Renal pelvis (tissue), 4 donors: ENCODE results near the gene MLN. TPM values are rescaled to one million over a fixed set of nuclear protein-coding genes. Genes with fewer than 3 reads are reported as not detected.

Experiments used
- DNase-seq: peaks from one replicate; pipeline ENCODE4 v3.0.0-alpha.2; 2013
- polyA plus RNA-seq, 3 donors: library from polyadenylated mRNA; unstranded; fragments of 120-200 nt; gene quantifications; one replicate each; pipeline ENCODE4 v1.2.1, GENCODE V29; 2013; ENCODE audit not compliant: insufficient read length in 3 of 3

The MLN gene
- polyA plus RNA-seq, 3 donors: 1.4 to 1.9 (median 1.4) TPM

DNA sequence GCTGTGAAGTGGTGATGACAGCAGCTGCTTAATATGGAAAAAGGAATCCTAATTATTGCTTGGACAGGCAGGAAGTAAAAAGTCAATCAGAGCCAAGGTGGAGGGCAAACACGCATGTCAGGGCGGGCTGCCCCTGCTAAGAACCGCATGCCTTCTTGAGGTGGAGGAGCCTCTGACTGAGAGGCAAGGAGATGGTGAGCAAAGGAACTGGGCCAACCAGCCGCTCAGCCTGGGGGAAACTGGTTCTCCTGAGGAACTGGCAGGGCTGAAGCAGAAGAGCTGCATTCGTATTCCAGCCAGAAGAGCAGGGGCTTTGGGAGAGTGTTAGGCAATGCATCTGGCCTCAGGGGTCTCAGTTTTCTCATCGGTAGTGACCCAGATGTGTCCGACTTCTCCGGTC is 13.1 kb upstream of the MLN start:
- no peak for DNase-seq

DNA sequence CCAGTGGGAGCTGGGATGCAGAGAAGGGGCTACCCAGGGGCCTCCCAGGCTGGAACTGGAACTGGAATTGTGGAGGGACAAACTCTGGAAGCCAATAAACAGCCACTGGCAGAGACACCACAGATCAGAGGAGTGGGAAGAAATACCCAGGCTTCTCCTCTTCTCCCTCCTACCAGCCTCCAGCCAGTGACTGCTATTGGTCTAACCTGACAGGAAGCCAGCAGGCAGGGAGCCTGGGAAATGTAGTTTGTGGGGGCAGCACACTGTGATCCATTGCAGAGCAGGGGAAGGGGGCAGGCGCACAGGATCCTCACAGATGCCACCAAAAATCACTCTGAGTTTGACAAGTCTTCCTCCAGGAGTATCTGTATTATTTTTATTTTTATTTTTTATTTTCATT is 12.1 kb upstream of the MLN start:
- no peak for DNase-seq

DNA sequence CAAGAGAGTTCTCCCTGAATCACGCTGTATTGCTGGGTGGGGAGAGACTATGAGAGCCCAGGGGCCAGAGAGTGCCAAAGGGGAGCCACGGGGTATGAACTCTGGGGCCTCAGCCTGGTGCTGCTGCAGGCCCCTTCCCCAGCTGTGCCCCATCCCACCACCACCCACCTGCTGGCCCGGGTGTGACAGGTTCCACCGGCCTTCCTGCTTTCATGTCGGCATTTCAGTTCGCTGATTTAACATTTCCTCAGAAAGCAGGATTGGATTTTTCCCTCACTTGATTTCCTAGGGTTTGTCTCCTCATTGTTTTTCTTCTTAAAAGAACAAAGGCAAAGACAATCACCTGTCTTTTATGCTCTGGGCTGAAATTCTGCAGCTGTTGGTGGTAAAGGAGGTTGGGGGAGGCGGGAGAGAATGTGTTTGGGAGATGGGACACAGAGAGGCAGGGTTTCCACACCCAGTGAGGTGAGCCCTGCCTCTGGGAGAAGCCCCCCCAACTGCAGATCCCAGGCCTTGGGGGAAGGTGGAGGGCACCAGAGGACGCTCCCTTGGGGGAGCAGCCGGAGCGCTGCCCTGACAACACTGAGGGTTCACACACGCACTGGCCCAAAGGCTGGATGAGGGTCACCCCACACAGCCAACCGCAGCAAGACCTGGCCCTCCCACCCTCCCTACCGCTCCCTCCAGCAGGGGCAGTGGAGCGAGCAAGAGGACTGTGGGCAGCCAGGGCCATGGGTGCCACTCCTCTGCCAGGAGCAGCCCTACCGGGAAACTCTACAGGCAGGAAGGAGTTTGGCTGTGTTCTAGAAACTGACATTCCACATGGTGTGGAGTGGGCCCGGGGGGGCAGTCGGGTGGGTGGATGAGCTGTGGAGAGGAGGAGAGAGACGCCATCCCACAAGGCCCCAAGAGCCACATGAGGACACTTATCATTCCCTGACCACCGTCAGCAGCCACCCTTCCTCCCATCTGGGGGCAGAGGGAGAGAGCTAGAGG is 10.5 kb upstream of the MLN start:
- no peak for DNase-seq

DNA sequence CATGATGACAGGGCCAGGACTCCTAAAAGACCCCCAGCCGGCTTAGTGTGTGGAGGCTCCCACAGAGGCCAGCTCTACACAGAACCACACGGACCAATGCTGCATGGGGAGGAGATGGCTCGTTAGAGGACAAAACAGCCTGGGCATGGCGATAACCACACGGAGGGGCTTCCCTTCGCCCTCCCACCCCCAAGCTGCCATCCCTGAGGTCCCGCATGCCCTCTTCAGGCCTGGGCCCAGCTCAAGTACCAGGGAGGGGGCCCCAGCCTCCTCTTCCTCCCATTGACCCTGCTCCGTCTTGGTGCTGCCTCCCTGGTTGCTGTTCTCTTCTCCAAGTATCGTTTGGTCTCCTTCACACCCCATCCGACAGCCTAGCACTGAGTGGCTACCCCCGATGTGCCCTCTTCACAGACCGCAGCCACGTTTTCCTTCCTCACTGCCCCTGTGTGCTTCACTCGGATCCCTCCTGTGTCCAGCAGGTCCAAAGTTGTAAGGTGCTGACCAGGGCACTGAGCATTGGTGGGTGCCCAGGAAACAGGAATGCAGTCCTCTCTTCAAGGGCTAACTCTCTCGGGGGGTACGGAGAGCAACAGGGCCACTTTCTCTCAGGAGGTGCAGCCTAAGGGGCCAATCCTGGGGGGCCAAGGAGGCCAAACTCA is 9.6 kb upstream of the MLN start:
- no peak for DNase-seq

DNA sequence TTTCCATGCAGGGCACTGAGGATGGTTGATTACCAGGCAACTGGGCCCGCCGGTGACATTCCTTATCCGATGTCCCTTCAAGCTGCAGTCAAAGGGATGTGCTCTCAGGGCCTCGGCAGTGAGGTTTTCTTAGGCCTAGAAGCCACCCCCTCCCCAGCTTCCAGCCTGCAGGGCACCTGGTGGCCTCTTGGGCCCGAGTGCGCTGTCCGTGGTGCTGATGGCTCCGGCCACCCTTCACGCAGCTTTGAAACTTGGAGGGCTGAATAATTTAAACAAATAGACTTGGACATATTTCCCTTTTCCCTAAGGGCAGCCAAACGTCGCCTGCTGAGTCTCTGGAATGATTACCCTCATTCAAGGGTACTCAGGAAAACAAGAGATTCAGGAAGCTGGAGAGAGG is 8.9 kb upstream of the MLN start:
- peak; percentile 86 for DNase-seq

DNA sequence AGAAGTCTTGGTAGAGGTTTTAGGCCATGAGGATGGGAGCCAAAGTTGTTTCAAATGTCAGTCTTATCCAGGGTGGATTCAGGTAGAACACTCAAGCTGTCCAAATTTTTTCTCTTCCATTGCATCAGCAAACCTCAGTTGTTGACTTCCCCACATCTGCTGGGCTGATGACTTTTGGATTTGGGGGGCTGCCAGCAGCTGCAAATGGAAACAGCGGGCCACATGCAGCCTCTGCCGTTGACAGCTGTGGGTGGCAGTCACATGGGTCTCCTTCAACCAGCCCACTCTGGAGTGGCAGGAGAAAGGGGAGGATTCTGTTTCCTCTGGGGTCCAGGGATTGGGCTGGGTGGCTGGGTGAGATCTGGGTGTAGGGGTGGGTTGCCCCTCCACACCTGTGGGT is 5.8 kb upstream of the MLN start:
- no peak for DNase-seq

DNA sequence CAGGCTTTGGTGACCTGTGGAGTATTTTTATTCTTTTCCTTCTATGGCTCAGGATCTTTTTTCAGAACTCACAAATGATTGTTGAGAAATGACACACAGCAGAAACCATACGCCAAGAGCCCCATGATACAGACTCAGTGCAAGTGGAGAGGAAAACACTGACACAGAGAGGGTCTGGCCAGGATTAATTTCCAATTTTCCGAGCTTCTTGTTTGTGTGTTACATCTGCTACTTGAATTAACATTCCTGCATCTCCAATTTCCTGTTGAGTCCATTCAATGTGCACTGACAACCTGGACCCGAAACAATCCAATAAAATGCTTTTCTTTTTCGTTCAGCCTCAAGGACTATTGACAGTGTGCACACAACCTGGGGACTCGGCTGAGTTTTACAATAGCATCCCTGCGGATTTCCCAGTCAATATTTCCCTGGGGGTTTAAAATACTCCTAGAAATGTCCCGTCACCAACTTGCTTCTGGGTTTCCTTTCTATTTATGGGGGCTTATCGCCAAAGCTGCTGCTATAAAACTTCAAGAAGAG is 4.9 kb upstream of the MLN start:
- DNase-seq: no peak

DNA sequence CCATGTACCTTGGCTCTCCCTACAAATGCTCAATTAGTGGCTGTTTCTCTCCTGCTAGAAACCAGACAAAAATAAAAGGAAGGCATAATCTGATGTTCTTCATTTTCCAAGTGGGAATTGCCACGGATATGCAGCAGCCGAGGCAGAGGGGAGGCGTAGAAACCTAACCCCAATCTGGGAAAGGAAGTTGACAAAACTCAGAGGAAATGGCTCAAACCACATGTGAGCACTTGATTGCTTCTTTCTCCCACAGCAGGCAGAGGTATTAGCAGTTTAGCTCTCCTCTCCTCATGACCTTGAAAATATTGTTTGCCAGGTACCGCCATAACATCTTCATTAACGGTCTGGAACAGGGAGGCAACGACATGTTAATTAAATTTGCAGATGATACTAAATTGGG is 3.8 kb upstream of the MLN start:
- DNase-seq: no peak

DNA sequence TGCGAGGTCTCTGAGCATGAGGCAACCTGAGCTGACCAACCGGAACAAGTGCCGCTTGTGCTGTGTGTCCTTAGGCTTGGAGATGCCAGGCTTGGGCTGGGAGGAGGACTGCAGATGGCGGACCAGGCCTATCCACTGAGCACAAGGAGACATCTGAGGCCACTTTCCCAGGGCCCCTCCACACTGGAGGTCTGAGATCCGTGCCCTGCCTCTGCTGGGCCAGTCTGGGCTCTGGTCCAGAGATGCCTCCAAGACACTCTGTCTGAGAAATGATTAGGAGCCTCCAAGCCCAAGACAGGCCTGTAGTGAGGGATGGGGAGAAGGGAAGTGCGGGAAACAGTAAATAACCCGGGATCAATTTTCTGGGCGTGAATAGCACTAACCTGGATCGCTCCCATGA is 3.0 kb upstream of the MLN start:
- no peak for DNase-seq

DNA sequence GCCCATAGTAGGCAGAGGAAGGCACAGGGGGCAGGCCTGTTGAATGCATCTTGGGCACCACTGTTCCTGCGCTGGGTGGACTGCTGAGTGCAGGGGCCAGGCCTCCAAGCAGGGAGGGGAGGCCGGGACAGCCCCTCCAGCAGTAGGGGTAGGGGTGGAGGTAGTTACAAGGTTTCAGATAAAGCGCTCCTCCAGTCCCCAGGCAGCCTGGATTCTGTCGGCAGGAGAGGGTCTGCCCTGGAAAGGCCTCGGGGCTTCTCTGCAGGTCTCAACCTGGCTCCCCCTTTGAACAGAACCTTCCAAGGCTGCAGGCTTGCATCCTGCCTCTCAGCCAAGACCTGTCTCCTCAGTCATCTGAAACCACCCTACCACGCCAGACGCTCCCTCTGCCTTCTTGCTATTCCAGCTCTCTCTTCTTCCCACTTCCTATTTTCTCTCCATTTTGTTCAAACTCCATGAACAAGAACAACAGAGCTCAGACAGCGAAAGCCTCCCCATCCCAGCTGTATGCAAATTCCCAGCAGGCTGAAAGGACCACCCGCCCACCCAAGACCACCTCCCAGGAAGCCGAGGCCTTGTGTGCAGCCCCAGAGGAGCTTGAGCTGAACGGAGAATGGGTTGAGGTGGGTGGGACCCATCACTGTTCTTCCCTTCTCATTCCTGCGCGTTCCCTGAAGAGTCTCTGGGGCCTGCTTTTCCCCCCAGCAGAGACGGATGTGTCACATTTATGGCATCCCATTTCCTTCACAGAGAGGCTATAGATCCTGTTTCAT is 1.4 kb downstream of the MLN start:
- DNase-seq: no peak

DNA sequence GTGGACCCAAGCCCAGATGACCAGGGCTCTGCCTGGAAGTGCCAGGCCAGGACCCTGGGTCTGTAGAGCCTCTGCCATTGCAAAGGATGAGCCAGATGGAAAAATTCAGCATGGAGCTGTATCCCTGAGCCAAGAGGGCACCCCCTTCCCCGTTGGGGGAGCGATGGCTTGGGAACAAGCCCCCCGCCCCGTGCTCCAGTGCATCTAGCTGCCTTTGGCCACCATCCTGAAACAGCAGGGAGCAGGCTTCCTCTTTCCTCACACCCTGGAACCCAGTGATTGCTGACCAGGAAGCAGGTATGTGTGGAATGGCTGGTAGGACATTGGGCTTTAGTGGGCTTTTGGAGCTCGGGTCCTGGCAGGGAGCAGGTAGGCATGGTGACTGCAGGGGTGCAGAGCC is 2.2 kb downstream of the MLN start:
- DNase-seq: no peak

DNA sequence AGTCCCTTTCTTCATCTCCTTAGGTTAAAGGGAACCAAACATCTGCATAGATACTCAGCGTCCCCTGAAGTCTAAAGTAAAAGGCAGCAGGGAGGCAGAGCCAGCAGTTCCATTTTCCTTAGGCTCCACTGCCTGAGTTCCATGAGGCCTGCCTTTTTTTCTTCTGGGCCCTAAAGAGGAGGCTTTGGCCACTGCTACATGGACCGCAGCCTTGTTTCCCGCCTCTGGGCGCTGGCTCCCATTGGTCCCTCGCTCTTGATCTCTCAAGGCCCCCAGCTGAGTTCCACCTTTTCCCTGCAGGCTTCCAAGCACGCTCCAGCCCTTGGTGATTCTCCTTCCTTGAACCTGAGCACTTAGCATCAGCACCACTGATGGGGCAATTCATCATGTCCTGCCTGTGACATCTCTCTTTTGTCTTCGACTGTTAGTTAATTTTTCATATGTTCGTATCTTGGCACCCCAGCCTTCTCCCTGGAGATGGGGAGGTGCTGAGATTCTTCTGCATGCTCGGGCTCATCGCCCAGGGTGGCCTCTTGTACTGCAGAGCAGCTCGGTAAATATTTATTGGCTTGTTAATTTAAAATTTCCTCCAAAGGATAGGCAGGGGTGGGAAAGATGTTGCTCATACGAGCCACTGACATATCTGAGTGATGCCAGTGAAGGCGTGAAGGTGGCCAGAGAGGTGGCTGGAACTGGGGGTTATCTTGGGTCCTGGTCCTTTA is 3.4 kb downstream of the MLN start:
- no peak for DNase-seq

DNA sequence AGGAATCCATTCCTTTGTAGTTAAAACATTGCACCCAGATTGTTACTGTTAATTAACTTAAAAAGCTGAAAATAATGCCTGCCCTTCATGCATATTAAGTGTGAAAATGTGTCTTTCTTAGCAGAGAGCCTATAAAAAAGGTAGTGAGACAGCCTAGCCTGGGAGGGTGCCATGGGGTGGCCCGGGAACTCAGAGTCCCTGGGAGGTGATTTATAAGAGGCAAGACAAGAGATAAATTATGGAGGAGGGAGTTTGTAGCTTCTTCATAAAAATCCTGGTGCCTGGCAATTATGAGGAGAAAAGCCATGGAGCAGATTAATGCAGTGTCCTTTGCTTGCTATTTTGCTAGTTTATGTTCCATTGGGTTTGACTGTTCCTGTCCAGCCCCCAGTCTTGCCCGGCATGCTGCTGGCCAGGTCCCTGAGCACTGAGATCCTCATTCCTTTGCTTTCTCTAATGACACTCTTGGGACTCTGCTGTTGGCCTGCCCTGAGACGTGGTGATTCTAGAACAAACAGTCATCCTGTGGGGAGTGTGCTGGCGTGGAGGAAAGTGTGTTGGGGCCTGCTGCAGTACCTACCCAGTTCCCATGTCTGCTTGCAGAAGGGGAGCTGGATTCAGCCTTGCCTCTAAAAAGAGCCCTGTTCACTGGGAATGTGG is 4.2 kb downstream of the MLN start:
- no peak for DNase-seq

DNA sequence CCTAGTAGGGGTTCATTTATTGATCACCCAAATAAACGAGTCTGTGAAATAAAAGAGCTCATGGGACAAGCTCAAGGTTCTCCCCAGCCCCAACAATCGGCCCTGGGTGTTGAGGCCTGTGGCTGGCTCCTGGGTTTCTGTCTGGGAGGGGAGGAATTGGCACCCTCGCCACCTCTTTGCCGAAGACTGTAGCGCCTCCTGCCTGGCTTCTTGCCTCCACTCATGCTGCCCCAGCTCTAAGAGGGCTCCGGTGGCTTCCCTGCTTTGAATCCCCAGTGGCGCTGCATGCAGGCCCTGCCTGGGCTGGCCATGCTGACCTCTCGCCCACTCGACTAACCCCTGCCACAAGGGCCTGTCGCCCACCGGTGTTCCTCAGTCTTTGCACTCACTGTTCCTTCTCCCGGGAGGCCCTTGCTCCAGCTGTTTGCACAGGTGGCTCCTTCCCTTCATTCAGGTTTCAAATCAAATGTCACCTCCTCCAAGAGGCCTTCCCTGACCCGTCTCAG is 5.4 kb downstream of the MLN start:
- DNase-seq: no peak

DNA sequence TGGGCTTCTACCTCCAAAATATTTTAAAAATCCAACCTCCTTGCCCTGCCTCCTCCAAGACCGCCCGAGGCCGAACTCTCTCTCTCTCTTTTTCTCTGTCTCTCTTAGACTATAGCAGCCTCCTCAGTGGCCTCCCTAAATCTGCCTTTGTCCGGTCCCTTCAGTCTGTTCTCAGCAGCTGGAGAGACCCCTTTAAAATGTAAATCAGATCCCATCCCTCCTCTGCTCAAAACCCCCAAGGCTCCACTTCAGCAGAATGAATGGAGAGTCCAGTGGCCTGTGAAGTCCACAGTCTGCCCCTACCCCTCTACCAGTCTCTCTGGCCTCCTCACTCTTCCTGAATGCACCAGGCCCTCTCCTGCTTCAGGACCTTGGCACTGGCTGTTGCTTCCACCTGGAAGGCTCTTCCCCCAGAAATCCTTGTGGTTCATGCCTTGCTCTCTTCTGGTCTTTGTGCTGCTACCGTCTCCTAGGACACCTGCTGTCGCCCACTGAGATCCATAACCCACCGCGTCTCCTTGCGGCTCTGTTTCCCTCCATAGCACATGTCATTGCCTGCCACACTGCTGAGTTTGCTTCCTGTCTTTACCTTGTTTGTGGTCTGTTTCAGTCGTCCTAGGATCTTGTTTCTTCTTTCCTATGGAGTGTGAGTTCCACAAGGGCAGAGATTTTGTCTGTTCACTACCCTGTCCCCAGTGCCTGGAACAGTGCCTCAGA is 6.0 kb downstream of the MLN start:
- no peak for DNase-seq

DNA sequence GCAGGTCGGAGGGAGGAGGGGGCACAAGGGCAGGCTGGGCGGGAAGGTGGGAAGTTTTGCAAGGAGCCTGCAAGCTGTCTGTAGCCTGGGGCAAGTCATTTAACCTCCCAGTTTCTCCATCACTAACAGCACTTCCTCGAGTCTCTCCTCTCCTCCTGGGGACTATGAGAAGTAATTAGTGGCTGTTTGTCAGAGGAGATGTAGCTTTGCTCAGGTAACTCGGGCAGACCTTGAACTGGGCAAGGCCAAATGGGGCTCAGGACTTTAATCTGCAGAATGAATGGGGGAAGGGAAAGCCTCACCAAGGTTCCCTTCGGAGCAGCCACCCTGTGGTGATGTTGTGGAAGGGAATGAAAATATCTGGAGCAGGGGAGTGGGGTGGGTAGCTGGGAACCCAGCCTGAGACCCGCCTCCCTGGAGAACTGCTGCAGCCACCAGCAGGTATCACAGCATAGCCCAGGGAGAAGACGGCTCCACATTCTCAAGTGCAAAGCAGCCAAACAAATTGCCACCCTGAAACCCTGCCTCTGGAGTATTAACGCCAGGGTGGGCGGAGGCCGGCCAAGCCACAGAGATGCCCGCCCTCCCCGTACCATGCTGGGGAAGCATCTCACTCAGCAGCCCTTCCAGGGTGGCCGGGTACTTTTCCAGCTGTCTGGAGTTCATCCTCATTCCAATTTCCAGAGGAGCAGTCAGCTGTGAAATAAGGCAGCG is 8.7 kb downstream of the MLN start:
- DNase-seq: no peak

DNA sequence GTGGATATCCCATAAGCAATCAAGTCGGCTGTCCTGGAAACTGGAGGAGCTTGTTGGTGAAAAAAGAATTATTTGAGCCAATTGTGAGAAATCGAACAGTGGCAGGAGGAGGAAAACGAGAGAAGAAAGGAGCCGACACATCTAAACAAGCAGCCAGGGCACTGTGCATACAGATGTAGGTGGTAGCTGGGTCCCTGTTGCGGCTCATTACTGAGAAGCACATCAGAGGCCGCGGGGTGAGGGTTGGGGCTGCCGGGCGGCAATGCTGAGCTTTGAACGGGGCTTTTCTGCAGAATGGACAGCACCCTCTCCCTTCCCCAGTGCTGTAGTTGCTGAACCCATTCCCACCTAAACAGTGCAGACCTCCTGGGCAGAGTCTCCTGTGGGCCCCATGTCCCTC is 10.8 kb downstream of the MLN start:
- no peak for DNase-seq

DNA sequence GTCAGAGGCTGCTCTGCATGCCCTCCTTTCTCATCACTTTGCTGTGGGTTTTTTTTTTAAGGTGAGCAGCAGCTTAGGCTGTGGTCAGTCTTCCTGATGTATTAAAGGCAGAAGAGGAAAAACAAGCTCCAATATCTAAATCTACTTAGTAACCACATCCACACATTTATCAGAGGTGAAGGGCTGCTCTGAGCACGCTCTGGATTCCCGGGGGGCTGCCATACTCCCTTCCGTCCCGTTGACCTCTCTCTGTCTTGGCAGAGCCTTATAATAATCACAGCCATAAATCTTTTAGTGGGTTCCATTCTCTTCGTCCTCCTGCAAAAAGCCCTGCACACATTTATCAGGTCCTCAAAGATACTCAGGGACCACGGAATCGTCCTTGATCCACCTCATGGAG is 12.2 kb downstream of the MLN start:
- no peak for DNase-seq

DNA sequence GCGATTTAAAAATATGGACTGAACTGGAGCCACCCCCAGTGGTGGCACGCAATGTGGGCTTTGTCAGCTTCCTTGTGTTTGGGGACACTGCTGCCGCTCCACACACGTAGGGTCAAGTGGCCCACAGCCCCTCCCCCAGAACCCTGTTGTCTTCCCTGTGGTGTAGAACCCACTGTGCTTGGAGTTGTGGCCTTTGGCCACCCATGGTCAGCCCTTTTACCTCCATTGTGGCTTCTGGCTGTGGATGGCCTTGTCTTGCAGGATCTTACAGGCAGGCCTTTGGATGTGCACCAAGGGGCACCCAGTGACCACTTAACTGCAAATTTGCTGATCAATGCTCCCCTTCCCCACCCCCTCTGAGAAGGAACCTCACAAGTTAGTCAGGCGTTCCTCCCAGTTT is 12.9 kb downstream of the MLN start:
- DNase-seq: no peak

DNA sequence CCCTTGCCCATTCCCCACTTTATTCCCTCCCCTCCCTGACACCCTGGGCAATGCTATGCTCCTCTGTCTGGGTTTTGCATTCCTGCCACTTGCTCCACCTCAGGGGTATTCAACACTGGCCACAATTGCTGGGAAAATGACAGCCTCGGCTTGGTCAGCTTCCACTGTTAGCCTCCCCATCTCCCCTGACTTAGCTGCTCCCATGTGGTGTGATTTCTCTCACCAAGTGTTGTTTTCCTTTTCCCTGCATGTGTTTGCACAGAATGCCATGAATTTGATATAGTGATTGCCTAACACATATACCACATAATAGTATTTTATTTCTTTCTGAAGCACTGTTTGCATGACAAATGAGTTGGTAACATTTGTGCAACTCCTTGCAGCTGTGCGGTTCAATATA is 13.4 kb downstream of the MLN start:
- DNase-seq: no peak
